HepG2 (cell line): Measurements from ENCODE around the gene SRC. TPM values are rescaled to one million over a fixed set of nuclear protein-coding genes. Genes with fewer than 3 reads are reported as not detected.

ENCODE experiments used
- ATAC-seq: fragments of 200-7000 bp; cut with Tn5 transposase; 3 replicates; pipeline ENCODE4 v1.9.1; 2020; ENCODE audit warnings: mild to moderate bottlenecking, moderate library complexity
- BruUV-seq: library from RNA; stranded (reverse); fragments of 400-500 nt; replicated peaks from 2 replicates; lab custom pipeline; 2021; lab: Mats Ljungman, UMichigan
- CTCF ChIA-PET: fragments of 300-600 bp; formaldehyde crosslinking; extraction: SDS; loops from one replicate; lab custom pipeline; 2021; ENCODE audit warnings: low total read pairs, inconsistent platforms, low intra/inter-chr PET ratio; lab: Yijun Ruan, JAX
- POLR2A ChIA-PET: fragments of 350-600 bp; sonication (Branson Sonifier 250); formaldehyde crosslinking; loops from one replicate; lab custom pipeline; 2020; ENCODE audit warnings: antibody characterized with exemption, inconsistent platforms; lab: Yijun Ruan, JAX
- DNase-seq: peaks from one replicate; pipeline ENCODE4 v3.0.0-alpha.2; 2015; ENCODE audit warnings: low spot score
- FAIRE-seq: peaks from 3 replicates; lab custom pipeline; 2011; peaks lifted over from hg19 to GRCh38; lab: Jason Lieb, UNC
- H2AFZ ChIP-seq: one replicate; pipeline ENCODE4 v1.6.1; 2011; ENCODE audit warnings: low read length, inconsistent platforms
- H3K27ac ChIP-seq: fragments of 300-600 bp; 3 replicates; pipeline ENCODE4 v1.8.0; 2011; ENCODE audit warnings: mixed run types, mild to moderate bottlenecking, mixed read lengths, low read length, inconsistent platforms; ENCODE audit not compliant: insufficient read depth; ENCODE audit errors: extremely low read length
- H3K27me3 ChIP-seq, 2 experiments: fragments of 200-600 bp in 1 of 2; 2 replicates in 1 of 2; 3 replicates in 1 of 2; pipeline versions ENCODE4 v1.6.0 to v1.8.0; 2011; ENCODE audit warnings: low read length in 2 of 2, mild to moderate bottlenecking in 2 of 2, moderate library complexity in 2 of 2, inconsistent platforms in 1 of 2; ENCODE audit not compliant: insufficient read depth in 2 of 2, control insufficient read depth in 1 of 2
- H3K36me3 ChIP-seq, 2 experiments: fragments of 200-600 bp in 1 of 2; replicated peaks in 1 of 2; 2 replicates in 1 of 2; 3 replicates in 1 of 2; pipeline versions ENCODE4 v1.5.1 to v1.8.0; 2011; ENCODE audit warnings: low read length in 2 of 2, inconsistent platforms in 1 of 2; ENCODE audit not compliant: insufficient read depth in 2 of 2, control insufficient read depth in 1 of 2
- H3K4me1 ChIP-seq: 2 replicates; pipeline ENCODE4 v1.5.1; 2012; ENCODE audit warnings: low read length, inconsistent platforms; ENCODE audit not compliant: insufficient read depth
- H3K4me2 ChIP-seq: 2 replicates; pipeline ENCODE4 v1.6.0; 2011; ENCODE audit warnings: low read depth, low read length, inconsistent platforms
- H3K4me3 ChIP-seq, 3 experiments: fragments of 200-600 bp in 1 of 3; sonication (generic), shearing (Covaris generic) in 1 of 3; replicated peaks in 1 of 3; 2 replicates each; pipeline ENCODE4 v1.5.1; 2011 to 2016; ENCODE audit warnings: low read length in 3 of 3, inconsistent platforms in 2 of 3, low read depth in 2 of 3, mild to moderate bottlenecking in 2 of 3, control low read depth in 1 of 3, mixed read lengths in 1 of 3; ENCODE audit not compliant: insufficient read depth in 1 of 3
- H3K79me2 ChIP-seq: one replicate; pipeline ENCODE4 v1.6.1; 2011; ENCODE audit warnings: low read length, inconsistent platforms; ENCODE audit not compliant: insufficient read depth
- H3K9ac ChIP-seq: 2 replicates; pipeline ENCODE4 v1.6.0; 2011; ENCODE audit warnings: mild to moderate bottlenecking, low read depth, low read length, inconsistent platforms; ENCODE audit not compliant: insufficient read depth
- H3K9me3 ChIP-seq: 2 replicates; pipeline ENCODE4 v1.5.1; 2012; ENCODE audit warnings: mild to moderate bottlenecking, low read length
- H4K20me1 ChIP-seq: 2 replicates; pipeline ENCODE4 v1.6.0; 2011; ENCODE audit warnings: inconsistent platforms, mild to moderate bottlenecking, low read length, moderate library complexity; ENCODE audit not compliant: insufficient read depth
- NONO ChIP-seq, 2 experiments: fragments of 450-650 bp in 1 of 2; sonication (generic) in 1 of 2; formaldehyde crosslinking in 1 of 2; IDR thresholded peaks in 1 of 2; conservative IDR thresholded peaks in 1 of 2; 2 replicates each; pipeline versions ENCODE4 v1.6.1 to v1.8.0; 2017 to 2022; ENCODE audit warnings: mild to moderate bottlenecking in 1 of 2, missing genetic modification reagents in 1 of 2, moderate library complexity in 1 of 2
- PATZ1 ChIP-seq: sonication (generic); formaldehyde crosslinking; IDR thresholded peaks from 2 replicates; pipeline ENCODE4 v1.4.0; 2020; ENCODE audit warnings: missing genetic modification reagents
- ZSCAN12 ChIP-seq: sonication (generic); formaldehyde crosslinking; IDR thresholded peaks from 2 replicates; pipeline ENCODE4 v1.9.0; 2021; ENCODE audit warnings: mild to moderate bottlenecking, missing genetic modification reagents
- WGBS: methylation state at CpG from one replicate; pipeline ENCODE4 v1.1.6; 2017; ENCODE audit warnings: low lambda C conversion rate; 5-methylcytosine and 5-hydroxymethylcytosine counted together
- in situ Hi-C: cut with HindIII; loops from 2 replicates; pipeline ENCODE4 v1.10.0; 2017; ENCODE audit warnings: low pct_unique_long_range_greater_than_20kb; ENCODE audit not compliant: extremely low pct_ligation_motif_present
- intact Hi-C: fragments of 100-400 bp; cut with micrococcal nuclease; formaldehyde crosslinking; loops from one replicate; pipeline ENCODE4 v1.10.0; 2022; ENCODE audit not compliant: unreplicated experiment
- polyA plus RNA-seq, 8 experiments: library from polyadenylated mRNA; depleted of rRNA in 3 of 8; stranded (reverse) in 7 of 8; unstranded in 1 of 8; fragments of >200 nt; fragmentation: Illumina TruSeq in 4 of 8; extraction: Trizol in 4 of 8; gene quantifications; 2 replicates each; pipeline versions ENCODE4 v1.2.1 to v1.2.3, GENCODE V29; 2011 to 2016; ENCODE audit warnings: low read depth in 4 of 8, missing spikeins in 1 of 8, mixed read lengths in 1 of 8; ENCODE audit not compliant: insufficient read depth in 1 of 8
- total RNA-seq, 5 experiments: library from RNA; depleted of rRNA; stranded (reverse); fragments of >200 nt; fragmentation: Illumina TruSeq; extraction: Trizol; gene quantifications; 2 replicates each; pipeline ENCODE4 v1.2.3, GENCODE V29; 2016; ENCODE audit warnings: low read depth in 1 of 5

The SRC gene
- total and polyA plus RNA-seq, 2 of the 13 experiments (the other 11 are each of a cell fraction or from before 2014, with no cell fraction given), result 54.7 to 192 TPM

GRCh38 chr20:37421060-37421905, 75.3 kb downstream of the SRC start (continued):
- TF ChIP-seq PATZ1 (CRISPR knock-in tag), result no peak

- Histone ChIP-seq H3K27ac (no peak overlapping the region), H4K20me1 (no peaks in the 10 kb centered on the region), H3K27me3 (peaks cover 24 to 98% of the 10 kb centered on the region in 2 experiments), H3K4me2 (no peak overlapping the region), H2AFZ (no peak overlapping the region), H3K79me2 (no peaks in the 10 kb centered on the region), H3K4me3 (no peak overlapping the region), H3K36me3 (no peaks in the 10 kb centered on the region), H3K9ac (no peak overlapping the region), H3K4me1 (peaks cover 14% of the 10 kb centered on the region), H3K9me3 (no peaks in the 10 kb centered on the region)
- ATAC-seq (no peak), DNase-seq (no peak), FAIRE-seq (no peak)
- in situ Hi-C loops, result no loop called here
- BruUV-seq, result no TSS peak
- TF ChIP-seq ZSCAN12 (CRISPR knock-in tag), result no peak
- 0 out of 2 replicates have a peak, but pooled peaks have one; percentile 70 for TF ChIP-seq NONO (IDR thresholded peaks at IDR 0.05)
- TF ChIP-seq NONO (CRISPR knock-in tag; conservative IDR thresholded peaks at IDR 0.05), result no peak
- ChIA-PET CTCF (no interaction called here), POLR2A (no interaction called here)
- intact Hi-C loops, result no loop called here
- 55% methylated on average over 6 of the region's 6 CpGs for WGBS
Measured at GRCh38 chr20:37421988-37422387, 76.0 kb downstream of the SRC start.
